GM12873 (cell line): ENCODE data around the gene NPB.

Experiments used
- CTCF ChIP-seq: IDR thresholded peaks from 2 replicates; pipeline ENCODE4 v1.5.1; 2012; ENCODE audit warnings: low read depth, mild to moderate bottlenecking, moderate library complexity, low read length, control low read depth; ENCODE audit not compliant: insufficient read depth; ENCODE audit errors: missing control alignments

NPB gene

GRCh38 chr17:81860756-81861568, 41.1 kb upstream of the NPB start:
- no peak for TF ChIP-seq CTCF

GRCh38 chr17:81863123-81863675, 38.8 kb upstream of the NPB start:
- TF ChIP-seq CTCF, result no peak

- no peak for TF ChIP-seq CTCF
Measured at GRCh38 chr17:81863833-81864768, 37.9 kb upstream of the NPB start.

GRCh38 chr17:81865358-81865732, 36.7 kb upstream of the NPB start:
- no peak for TF ChIP-seq CTCF

- TF ChIP-seq CTCF, result no peak
Measured at GRCh38 chr17:81865733-81866439, 36.2 kb upstream of the NPB start.

GRCh38 chr17:81866440-81867169, 35.4 kb upstream of the NPB start:
- TF ChIP-seq CTCF, result no peak
